Measurements from ENCODE around the gene ST6GALNAC3.
A peak's percentile ranks its signal among the peaks of the same experiment; 100 is the strongest.

Gene ST6GALNAC3

DNA sequence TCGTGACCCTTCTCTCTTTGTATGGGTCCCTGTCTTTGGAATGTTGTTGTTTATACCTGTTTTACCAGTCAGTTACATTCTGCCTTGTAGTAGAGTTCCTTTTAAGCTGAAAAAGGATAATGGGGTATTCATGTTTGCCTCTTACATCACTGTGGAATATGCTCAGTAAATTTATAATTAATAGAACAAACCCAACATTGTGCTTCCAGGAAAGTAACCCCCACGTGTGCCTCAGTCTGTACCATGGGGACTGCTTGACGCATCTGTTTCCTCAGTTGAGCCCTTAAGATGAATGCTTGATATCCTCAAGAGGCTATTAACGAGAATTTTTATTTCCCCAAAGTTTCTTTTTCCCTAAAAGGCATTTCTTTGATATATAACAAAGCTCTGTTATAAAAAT lies 73.4 kb downstream of the ST6GALNAC3 start:
- DNase-seq, result no peak

DNA sequence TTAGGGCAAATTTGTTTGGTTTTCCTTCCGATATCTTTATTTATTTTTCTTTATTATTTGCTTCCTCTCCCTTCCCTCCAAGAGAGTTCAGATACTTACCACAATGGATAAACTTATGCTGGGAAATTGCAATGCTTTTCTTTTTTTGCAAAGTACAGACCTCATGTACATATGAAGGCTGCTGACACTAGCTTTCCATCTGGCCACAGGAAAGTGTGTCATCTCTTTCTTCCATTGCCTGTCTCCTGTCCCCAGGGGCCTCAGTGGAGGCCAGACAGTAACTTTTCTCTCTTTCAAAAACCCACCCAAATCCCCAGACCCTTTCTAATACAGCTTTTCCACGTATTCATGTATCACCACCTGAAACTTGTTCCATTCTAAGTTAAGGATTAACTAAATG lies 73.9 kb downstream of the ST6GALNAC3 start:
- no peak for DNase-seq

DNA sequence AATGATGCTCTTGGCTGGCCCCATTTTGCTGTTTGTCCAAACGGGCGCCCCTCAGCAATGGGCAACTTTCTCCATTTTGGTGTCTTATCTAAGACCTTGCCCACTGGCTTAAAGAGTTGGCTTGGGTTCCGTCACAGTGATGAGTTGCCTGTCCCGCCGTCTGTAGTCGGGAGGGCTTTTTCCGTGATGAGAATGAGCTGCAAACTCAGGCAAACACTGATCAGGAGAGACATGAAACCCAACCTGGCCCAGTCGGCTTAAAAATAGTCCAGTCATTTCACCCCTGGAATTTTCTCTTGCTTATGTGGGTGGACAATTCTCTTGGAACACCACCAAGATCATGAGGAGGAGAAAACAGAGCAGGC lies 79.3 kb downstream of the ST6GALNAC3 start:
- DNase-seq, result peak; percentile 29

DNA sequence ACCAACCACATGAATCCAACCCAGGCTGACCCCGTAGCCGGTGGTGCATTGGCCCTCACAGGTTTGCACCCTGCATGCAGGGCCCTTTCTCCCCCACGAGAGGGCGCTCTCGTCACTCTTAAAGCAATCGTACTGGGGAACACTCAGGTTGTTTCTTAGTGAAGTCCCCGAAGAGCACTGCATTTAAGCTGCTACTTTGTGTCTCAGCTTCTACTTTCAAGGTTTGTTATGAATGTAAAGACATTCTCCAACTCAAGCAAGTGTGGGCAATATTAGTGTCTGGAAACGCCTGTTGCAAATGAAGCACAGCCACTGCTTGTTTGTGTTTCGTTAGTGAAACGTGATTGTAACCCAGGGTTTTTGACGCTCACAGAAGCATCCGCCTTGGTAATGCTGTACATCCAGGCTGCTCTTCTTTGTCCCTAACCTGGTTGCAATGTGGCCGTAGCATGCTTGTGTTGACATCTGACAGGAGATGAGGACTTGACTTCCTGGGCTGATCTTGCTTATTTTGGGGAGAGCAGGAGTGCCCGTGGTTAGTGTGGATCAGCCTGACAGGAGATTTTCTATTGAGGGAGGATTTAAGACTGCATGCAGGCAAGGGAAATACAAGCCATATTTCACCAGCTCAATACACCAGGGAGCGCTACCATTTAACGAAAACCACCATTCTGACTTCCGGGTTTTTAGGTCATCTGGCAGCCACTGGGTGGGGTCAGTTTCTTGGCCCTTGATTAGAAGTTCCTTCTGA lies 79.8 kb downstream of the ST6GALNAC3 start:
- peak; percentile 81 for DNase-seq

DNA sequence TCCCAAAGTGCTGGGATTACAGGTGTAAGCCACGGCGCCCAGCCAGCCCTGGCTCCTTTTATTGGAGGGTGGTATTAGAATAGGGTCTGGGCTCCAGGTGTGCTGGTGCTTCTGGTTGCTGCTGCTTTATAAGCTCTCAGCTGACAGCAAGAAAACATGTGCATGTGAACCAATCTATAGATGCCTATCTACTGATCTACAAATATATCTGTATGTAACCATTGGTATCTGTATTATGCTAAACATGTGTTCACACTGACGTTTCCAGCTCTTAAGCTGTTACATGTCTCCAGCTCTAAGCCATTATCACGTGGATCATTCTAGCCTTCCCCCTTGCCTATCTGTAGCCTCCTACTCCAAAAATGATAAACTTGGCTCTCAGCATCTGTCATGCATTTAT lies 82.4 kb downstream of the ST6GALNAC3 start:
- no peak for DNase-seq

DNA sequence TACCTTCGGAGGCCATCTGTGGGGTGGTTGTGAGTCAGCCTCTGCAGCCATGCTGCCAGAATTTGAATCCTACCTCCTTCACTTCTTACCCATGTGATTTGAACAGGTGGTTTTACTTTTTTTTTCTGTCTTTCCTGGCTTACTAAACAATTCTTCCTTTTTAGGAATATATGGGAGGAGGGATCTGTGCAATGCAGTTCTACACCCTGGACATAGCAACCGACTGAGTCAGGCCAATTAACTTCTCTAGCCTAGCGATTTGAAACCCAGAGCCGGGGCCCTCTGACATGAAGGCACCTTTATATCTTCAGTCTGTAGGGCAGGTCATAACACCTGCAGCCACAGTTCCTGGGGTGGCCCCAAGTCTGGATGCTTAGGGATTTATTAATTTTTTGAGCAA lies 83.6 kb downstream of the ST6GALNAC3 start:
- DNase-seq, result no peak

DNA sequence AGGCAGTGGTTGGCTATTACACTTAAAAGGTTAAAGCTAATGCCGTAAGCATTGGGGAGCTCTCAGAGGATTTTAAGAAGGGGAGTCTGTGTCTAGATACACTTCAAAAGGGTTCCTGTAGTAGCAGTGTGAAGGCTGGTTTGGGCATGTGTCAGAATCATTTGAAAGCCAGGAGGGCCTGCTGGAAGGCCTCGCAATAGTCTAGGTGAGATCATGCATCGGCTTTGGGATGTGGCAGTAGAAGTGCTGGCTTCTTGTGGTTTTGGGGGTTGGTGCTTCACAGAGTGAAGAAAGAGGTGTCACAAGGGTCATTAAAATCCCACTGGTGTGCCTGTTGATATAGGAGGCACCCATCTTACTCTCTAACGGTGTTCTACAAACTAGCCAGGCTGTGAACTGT lies 85.7 kb downstream of the ST6GALNAC3 start:
- no peak for DNase-seq

DNA sequence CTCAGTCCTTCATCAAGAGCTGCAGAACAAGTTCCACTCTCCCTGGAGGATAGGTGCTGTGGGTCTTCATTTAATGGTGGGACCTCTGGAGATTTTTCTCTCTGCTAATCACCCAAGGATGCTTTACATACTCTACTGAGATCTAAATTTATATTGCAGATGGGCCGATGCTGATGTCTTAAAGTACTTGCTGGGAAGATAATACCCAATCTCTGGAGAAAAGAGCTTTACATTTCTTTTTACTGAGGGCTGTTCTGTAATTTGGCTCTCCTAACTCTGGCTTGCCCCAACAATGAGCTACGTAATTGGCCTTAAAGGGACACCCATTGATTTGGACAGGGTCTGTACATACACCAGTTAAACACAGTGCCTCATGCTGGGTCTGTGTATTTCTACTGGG lies 86.9 kb downstream of the ST6GALNAC3 start:
- DNase-seq, result no peak

DNA sequence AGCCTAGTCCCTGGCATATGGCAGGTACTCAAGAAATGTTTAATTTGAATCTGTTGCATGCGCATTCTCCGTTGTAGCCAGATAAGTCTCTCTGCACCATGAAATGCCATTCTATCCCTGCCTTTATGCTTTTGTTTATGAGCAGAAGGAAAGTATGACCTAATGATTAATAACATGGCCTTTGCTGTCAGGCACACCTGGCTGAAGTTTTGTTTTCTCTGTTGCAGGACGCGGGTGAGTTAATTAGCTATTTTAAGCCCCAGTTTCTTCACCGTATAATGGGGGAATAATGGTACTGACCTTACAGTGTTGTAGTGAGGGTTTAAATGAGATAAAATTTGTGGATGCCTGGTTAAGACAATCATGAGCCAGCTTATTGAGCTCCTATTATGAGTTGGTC lies 87.7 kb downstream of the ST6GALNAC3 start:
- DNase-seq, result no peak

DNA sequence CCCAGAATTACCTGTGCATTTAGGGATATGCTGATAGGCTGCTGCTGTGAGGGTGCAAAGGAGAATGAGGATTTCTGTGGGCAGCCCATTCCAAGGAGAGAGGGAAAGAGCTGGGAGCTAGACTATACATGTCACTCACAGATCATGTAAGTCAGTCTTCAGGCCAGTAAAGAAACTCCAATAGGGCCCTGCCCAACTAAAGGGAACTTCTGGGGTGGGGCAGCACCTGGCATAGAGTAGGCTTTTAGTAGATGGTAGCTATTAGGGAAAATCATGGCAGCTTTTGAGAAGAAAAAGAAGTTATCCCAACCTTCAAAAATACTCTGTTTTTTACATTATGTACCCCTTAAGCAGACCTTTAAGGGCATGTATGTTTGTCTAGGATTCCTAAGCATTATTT lies 89.6 kb downstream of the ST6GALNAC3 start:
- no peak for DNase-seq

DNA sequence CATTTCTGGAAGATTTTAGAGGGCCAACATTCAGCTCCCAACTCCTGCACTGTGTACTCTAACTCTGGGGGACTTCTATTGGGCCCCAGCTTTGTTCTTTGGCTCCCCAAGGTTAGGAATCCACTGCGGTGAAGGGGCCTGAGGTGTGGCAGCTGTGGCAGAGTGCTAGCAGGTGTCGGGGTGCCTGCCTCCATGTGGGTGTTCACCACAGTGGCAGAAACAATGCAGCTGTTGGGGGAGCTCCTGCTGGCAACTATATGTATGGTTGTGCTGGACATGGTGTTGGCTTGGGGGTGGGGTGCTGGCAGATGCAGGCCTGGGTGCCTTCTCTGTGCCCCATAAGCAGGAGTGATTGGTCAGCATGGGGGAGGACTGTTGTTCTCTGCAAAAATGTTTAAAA lies 95.5 kb downstream of the ST6GALNAC3 start:
- DNase-seq, result no peak

DNA sequence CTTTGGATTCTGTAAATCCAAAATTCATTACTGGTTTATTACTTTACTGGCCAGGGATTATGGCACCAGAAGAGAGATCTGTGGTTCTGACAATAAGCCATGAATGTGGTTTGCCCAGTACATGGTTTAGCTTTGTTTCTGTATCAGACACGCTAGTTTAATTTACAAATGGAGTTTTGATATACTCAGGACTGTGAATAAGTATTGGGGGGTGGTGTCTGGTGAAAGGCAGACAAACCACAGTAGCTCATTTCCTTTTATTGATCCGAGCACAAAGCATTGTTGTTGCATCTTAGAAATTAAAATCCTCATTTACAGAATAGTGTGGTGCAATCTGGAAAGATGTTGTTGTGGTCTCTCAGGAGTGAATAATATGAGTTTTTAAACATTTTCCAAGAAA lies 96.0 kb downstream of the ST6GALNAC3 start:
- no peak for DNase-seq

DNA sequence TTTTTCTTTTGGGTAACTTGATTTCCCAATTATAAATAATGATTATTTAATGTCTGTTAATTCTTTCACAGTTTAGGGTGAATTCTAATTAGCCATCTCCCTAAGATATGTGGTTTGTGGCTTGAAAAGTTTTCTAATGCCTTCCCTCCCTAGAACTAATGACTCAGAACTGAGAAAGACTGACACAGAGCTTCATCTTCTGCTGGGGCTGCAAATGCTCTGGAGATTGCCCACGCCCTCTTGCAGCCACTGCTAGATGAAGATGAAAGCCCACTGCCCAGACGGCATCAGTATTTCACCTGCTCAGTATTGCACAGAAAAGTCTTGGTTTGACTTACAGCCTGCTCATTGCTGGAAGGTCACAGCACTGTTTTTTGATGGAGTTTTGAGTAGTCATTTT lies 101.5 kb downstream of the ST6GALNAC3 start:
- no peak for DNase-seq

DNA sequence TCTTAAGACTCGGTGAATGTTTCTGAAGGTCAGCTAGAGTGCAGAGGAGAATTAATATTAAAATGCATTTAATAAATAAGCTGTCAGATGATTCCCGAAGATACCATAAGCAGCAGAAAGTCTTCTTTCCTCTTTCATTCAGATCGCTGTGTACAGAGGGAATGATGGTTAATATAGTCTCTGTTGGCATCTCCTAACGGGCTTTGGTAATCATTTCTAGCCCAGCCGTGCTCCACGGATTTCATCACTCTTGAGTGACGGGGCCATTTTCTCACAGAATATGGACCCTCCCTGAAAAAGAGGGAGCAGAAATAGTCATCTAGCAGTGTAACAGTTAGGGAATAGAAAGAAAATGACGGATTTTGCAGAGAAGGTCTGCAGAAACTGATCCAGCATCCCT lies 103.1 kb downstream of the ST6GALNAC3 start:
- no peak for DNase-seq

DNA sequence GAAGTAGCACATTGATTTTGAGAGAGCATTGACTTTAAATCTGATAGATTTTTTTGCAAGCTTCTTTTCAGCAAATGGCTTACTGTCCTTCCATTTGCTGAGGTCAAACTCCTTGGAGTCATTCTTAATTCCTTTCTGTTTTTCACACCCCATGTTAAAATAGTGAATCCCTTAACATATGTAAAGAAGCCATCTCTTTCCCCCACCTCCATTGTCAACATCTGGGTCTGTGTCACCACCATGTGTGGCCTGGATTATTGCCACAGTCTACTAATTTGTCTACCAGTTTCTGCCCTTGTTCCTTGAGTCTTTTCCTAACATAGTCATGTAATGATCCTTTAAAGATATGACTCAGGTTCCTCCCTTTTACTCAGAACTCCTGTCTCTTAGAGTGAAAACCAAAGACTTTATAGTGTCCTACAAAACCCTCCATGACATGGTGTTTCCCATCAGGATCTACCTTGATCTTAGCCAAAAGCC lies 104.7 kb downstream of the ST6GALNAC3 start:
- no peak for DNase-seq

DNA sequence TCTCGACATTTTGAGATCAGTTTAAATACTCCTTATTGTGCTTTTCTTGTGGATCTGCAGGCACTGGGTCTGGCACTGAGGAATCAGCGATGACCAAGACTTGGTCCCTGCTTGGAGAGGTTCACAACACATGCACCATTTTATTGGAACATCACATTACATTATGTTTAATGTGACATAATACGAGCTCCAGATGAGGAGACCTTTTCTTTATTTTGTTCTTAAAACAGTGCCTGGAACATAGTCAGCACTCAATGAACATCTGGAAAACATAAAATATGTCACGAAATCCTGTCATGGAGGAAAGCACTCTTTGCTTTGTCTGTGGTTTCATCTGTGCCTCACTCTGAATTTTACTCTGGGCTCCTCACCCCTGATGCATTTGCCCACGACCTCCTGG lies 110.7 kb downstream of the ST6GALNAC3 start:
- no peak for DNase-seq

DNA sequence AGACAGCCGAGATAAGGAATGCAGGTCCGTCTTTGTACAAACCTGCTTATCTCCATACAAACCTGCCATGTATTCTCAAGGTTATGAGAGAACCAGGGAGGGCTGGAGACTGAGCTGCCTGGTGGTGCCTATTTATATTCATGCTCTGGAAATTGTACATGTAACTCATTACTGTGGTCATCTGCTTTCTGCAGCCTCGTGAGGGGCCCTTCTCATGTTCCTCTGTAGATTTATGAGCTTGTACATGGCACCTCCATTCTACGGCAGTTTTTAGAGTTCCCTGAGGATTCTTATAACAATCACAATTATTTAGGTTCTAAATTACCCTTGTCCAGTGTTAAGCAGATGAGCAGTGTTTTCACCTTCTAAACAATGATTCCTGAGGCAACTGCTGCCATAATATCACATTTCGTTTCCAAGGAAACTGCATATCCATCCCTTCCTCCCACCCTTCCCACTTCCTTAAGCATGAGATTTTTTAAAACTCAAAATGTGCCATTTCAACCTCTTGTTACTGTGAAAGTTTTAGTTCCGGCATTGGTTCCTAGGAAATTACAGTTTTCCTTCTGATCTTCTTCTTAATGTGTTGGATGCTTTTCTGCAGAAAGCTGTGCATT lies 112.1 kb downstream of the ST6GALNAC3 start:
- DNase-seq, result no peak

DNA sequence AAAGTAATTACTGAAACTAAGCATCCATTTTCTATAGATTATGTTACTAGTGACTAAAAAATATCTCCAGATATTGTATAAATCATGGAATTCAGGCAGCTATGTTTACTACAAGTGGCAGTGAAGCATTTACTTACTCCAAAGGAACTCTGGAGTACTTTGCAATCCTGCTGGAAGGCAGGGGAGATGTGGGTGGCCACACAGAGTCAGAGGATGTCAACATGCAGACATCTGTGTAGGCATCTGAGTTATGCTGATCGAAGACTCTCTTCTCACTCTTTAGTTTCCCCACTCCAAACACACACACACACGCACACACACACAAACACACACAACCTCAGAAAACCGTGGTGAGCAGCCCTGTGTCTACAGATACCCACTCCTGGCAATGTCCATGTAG lies 112.9 kb downstream of the ST6GALNAC3 start:
- no peak for DNase-seq

DNA sequence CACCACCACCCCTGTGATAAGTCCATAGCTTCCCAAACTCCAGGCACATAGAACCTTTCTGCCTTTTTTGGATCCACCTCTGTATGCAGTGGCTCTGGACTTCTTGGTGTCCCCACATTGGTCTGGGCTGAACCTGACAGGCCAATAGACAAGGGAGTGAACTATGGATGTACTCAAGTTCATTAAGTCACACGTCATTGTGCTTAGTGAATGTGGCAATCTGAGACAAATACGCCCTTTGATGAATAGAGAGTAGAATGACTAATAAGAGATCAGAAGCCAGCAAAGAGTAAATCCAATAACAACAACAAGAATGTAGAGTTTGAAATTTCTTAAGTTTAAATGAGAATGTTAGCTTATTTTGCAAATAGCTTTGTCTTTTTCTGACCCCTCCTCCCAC lies 114.8 kb downstream of the ST6GALNAC3 start:
- no peak for DNase-seq

DNA sequence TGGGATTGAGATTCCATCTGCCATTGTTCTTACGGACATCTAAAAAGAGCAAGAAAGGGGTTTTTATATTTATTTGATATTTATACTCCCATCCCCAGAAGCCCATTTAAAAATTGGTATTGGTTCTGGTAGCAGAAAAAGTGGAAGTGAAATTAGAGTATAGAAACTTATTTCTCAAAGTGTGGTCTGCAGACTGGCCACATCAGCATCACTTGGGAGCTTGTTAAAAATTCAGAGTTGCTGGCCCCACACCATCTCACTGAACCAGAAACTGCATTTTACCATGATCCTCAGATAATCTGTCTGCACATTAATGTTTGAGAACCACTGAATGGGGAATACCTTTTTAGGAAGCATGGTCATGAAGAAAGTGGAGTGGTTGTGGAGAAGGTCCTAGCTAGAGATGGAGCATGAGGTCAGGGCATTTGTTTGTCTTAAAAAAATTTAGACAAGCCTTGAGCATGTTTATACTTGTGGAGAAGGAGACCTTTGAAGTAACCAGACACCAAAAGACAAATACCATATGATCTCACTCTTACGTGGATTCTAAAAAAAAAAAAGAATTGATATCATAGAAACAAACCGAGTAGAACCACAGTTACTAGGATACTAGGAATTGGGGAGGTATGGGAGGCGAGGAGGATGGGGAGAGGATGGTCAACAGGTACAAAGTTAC lies 116.3 kb downstream of the ST6GALNAC3 start:
- no peak for DNase-seq

DNA sequence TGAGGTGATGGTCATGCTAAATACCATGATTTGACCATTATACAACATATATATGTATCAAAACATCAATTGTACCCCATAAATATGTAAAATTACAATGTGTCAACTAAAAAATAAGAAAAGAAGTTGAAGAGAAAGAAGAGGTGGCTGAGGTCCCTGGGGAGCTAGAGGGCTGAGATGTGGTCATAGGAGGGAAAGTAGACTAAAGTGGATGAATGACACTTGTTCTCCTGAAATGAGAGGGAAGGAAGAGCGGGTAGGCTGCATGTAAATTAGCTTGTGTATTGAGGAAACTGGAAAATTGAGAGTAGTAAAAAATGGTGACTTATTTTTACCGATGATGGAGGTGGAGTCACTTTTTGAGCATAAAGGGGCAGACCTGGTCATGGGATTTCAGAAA lies 117.0 kb downstream of the ST6GALNAC3 start:
- DNase-seq, result no peak

DNA sequence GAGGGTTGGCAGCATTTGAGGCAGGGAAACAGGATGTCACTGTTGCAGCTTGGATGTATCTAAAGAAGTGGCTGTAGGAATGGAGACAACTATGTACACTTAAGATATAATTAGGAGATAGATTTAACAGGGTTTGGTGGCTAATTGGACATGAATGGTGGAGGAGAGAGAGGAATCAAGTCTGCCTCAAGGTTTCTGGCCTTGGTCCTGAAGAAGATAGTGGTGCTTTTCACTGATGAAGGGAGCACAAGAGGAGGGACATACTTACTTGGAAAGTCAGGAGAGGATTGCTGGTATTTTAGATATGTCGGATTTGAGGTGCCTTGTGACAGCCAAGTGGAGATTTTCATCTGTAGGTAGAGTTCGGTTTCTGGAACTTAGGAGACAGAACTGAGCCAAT lies 123.9 kb downstream of the ST6GALNAC3 start:
- DNase-seq, result no peak

DNA sequence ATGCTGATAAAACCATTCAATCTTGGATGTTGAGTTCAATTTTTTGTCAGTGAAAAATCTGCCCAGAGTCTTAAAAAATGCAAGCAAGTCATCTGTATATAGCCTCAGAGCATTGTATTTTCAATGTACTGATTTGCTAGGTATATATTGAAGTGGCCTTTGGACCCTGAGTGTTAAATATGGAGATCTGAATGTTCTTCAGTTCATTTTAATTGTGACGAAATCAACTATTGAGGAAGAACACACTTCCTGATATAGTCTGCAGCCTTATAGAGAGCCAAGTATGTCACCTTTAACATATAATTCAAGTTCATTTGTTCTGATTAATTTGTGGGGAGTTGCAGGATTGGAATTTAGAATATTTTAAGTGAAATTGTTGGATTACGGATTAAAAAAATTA lies 128.1 kb downstream of the ST6GALNAC3 start:
- no peak for DNase-seq

DNA sequence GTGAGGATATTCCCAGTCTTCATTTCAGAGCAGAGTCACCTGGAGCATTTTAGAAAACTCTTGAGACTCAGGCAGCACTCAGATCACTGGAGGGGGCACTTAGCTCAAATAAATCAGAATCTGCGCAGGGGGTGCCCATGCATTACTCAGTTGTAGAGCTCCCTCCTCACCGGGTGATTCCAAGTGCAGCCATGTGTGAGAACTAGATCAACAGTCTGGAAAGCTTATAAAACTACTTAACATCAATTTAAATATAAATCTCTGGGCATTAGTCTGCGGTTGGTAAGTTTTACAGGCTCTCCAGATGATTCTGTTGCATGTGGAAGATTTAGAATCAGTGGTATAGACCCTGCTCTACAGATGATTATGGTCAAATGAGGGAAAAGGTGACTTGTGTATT lies 128.6 kb downstream of the ST6GALNAC3 start:
- no peak for DNase-seq

Data from right hindlimb (tissue), 1 donor.